ENCODE data around the gene PRKAA2. TPM values are rescaled to one million over a fixed set of nuclear protein-coding genes. Genes with fewer than 3 reads are reported as not detected.
"Not testable (repeated sequence)": the region's sequence is repeated elsewhere in the genome, so short reads cannot be mapped to it uniquely, and the experiment has no call there.

Gene PRKAA2
- total RNA-seq = 4.8 and 4.9 TPM in 2 replicates
- long read RNA-seq, full-length matches to known transcripts = 4 of 10 reads
- long read RNA-seq, partial matches to known transcripts = 2 of 10 reads
- long read RNA-seq, other reads (novel, unspliced or antisense) = 4 of 10 reads

DNA sequence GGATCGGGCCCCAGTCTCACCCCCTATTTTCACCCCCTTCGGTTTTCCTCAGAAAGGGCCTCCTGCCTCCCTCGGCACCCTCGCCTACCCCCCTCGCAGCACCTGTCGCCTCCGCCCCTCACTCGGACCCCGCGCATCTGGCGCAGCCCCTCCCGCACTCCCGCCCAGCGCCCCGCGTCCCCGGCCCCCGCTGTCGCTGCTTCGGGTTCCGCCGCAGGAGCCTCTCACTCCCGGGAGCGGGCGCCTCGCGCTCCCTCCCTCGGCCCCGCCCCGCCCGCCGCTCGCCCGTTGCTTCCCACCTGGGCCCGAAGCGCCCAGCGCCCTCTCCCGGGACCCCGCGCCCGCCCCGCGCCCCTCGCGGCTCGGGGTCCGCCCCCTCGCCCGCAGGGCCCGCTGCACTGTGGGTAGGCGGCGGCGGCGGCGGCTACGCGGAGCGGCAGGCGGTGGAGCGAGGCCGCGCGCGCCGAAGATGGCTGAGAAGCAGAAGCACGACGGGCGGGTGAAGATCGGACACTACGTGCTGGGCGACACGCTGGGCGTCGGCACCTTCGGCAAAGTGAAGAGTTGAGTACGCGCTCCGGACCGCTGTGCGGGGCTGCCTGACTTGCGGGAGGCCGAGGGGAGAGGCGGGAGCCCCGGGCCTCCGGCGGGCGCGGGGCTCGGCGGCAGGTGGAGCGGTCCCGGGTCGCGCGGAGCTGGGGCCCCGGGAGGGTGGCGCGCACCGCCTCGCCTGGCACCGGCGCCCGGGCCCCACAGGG is at the start of gene PRKAA2:
Gene PRKAA2 (plus strand): TSS at position 396 of the 758 bp plus-strand sequence. CDS start 74 bp downstream, at position 470.
- peaks cover 3% of the 10 kb centered on the region for H3K9me3 Mint-ChIP-seq
- H3K27ac Mint-ChIP-seq (ENCODE audit: unreplicated experiment) = peak within 1 kb of the TSS; percentile 72
- peaks cover 27% of the 10 kb centered on the region for H3K27me3 Mint-ChIP-seq (ENCODE audit: low read depth)
- peak; percentile 58 for DNase-seq (ENCODE audit: low read depth, low spot score)
- H3K36me3 Mint-ChIP-seq (ENCODE audit: low read depth) = no peaks in the 10 kb centered on the region
- TF ChIP-seq, protein P1, sequence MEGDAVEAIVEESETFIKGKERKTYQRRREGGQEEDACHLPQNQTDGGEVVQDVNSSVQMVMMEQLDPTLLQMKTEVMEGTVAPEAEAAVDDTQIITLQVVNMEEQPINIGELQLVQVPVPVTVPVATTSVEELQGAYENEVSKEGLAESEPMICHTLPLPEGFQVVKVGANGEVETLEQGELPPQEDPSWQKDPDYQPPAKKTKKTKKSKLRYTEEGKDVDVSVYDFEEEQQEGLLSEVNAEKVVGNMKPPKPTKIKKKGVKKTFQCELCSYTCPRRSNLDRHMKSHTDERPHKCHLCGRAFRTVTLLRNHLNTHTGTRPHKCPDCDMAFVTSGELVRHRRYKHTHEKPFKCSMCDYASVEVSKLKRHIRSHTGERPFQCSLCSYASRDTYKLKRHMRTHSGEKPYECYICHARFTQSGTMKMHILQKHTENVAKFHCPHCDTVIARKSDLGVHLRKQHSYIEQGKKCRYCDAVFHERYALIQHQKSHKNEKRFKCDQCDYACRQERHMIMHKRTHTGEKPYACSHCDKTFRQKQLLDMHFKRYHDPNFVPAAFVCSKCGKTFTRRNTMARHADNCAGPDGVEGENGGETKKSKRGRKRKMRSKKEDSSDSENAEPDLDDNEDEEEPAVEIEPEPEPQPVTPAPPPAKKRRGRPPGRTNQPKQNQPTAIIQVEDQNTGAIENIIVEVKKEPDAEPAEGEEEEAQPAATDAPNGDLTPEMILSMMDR (conservative IDR thresholded peaks at IDR 0.05) = no peak
- peaks cover 22% of the 10 kb centered on the region for H3K4me1 Mint-ChIP-seq
- H3K4me3 Mint-ChIP-seq = peak within 1 kb of the TSS; percentile 93

DNA sequence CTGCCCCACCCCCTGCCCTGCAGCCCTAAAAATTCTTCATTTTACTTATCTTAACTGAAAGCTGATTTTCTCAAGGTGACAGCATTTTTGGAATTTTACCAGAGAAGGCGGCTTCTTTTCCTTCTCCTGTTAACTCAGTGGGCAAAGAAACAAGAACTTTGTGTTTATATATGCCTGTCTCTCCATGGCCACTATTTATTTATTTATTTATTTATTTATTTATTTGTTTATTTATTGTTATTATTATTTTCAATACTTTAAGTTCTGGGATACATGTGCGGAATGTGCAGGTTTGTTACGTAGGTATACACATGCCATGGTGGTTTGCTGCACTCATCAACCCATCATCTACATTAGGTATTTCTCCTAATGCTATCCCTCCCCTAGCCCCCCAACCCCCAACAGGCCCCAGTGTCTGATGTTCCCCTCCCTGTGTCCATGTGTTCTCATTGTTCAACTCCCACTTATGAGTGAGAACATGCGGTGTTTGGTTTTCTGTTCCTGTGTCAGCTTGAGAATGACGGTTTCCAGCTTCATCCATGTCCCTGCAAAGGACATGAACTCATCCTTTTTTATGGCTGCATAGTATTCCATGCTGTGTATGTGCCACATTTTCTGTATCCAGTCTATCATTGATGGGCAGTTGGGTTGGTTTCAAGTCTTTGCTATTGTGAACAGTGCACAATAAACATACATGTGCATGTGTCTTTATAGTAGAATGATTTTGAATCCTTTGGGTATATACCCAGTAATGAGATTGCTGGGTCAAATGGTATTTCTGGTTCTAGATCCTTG is 49.5 kb upstream of the PRKAA2 start:
- not testable (repeated sequence) for H3K27me3 Mint-ChIP-seq (ENCODE audit: low read depth); H3K9me3 Mint-ChIP-seq; H3K27ac Mint-ChIP-seq (ENCODE audit: unreplicated experiment); DNase-seq (ENCODE audit: low read depth, low spot score); H3K4me1 Mint-ChIP-seq; H3K4me3 Mint-ChIP-seq; H3K36me3 Mint-ChIP-seq (ENCODE audit: low read depth)

DNA sequence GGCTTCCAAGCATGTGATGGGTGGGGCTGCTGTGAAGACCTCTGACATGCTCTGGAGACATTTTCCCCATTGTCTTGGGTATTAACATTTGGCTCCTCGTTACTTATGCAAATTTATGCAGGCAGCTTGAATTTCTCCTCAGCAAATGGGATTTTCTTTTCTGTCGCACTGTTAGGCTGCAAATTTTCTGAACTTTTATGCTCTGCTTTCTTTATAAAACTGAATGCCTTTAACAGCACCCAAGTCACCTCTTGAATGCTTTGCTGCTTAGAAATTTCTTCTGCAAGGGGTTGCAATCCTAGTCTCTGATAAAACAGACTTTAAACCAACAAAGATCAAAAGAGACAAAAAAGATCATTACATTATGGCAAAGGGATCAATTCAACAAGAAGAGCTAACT is 35.0 kb upstream of the PRKAA2 start:
- H3K4me3 Mint-ChIP-seq; H3K27ac Mint-ChIP-seq (ENCODE audit: unreplicated experiment); H3K4me1 Mint-ChIP-seq; DNase-seq (ENCODE audit: low read depth, low spot score); H3K27me3 Mint-ChIP-seq (ENCODE audit: low read depth): not testable (repeated sequence)
- Mint-ChIP-seq H3K9me3 (peaks cover 18% of the 10 kb centered on the region), H3K36me3 (ENCODE audit: low read depth) (peaks cover 13% of the 10 kb centered on the region)

DNA sequence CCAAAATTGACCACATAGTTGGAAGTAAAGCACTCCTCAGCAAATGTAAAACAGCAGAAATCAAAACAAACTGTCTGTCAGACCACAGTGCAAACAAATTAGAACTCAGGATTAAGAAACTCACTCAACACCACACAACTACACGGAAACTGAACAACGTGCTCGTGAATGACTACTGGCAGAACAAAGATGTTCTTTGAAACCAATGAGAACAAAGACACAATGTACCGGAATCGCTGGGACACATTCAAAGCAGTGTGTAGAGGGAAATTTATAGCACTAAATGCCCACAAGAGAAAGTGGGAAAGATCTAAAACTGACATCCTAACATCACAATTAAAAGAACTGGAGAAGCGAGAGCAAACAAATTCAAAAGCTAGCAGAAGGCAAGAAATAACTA is 34.3 kb upstream of the PRKAA2 start:
- H3K9me3 Mint-ChIP-seq = peaks cover 18% of the 10 kb centered on the region
- peaks cover 13% of the 10 kb centered on the region for H3K36me3 Mint-ChIP-seq (ENCODE audit: low read depth)
- H3K4me1 Mint-ChIP-seq; H3K27me3 Mint-ChIP-seq (ENCODE audit: low read depth); H3K4me3 Mint-ChIP-seq; DNase-seq (ENCODE audit: low read depth, low spot score); H3K27ac Mint-ChIP-seq (ENCODE audit: unreplicated experiment): not testable (repeated sequence)

DNA sequence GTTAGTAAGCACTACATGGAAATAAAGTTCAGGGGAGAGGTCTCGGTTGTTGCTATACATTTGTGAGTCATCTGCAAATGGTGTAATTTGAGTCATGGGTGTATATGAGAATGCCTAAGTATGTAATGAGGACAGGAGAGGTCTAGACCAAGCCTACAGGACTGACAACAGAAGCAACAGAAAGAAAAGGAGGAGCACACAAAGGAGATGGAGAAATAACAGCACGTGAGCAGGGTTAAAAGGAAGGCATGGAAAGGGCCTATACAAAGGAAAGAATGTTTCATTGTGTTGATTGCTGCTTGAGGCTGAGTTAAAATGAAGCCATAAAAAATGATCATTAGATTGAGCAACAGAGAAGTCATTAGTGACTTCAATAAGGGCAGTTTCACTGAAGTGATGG is 28.0 kb upstream of the PRKAA2 start:
- TF ChIP-seq, protein P1 (conservative IDR thresholded peaks at IDR 0.05) = no peak
- DNase-seq (ENCODE audit: low read depth, low spot score) = no peak
- peaks cover 2% of the 10 kb centered on the region for H3K36me3 Mint-ChIP-seq (ENCODE audit: low read depth)
- H3K4me1 Mint-ChIP-seq = peaks cover 14% of the 10 kb centered on the region
- no peak overlapping the region for H3K27ac Mint-ChIP-seq (ENCODE audit: unreplicated experiment)
- peaks cover 6% of the 10 kb centered on the region for H3K9me3 Mint-ChIP-seq
- H3K4me3 Mint-ChIP-seq = no peak overlapping the region
- H3K27me3 Mint-ChIP-seq (ENCODE audit: low read depth) = no peaks in the 10 kb centered on the region

DNA sequence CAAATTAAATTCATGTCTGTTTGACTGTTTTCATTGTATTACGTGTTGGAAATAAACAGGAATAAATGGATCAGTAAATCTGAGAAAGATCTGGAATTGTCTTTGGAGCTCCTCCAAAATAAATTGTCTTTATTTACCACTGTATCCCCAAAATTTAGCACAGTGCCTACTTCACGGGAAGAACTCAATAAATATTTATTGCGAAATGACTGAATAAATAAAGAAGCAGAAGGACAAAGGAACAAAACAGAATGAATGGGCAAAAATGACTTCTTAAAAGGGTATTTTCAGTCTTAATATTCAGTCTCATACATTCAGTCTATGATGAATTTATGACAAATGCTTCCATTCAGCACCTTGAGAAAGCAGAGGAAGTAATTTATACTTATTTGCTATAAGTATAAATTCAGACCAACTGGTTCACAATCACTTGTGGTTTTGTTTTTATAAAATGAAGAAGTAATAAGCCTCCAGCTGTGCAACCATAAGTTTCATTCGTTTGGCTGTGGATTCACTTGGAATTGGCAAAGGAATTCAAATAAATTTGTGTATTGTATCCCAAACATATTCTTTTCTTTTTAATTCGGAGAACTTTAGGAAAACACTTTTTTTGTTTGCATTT is 19.2 kb upstream of the PRKAA2 start:
- Mint-ChIP-seq H3K27me3 (ENCODE audit: low read depth) (no peaks in the 10 kb centered on the region), H3K27ac (ENCODE audit: unreplicated experiment) (no peak overlapping the region), H3K36me3 (ENCODE audit: low read depth) (no peaks in the 10 kb centered on the region), H3K4me1 (no peaks in the 10 kb centered on the region), H3K4me3 (no peak overlapping the region), H3K9me3 (peaks cover 3% of the 10 kb centered on the region)
- TF ChIP-seq, protein P1 (conservative IDR thresholded peaks at IDR 0.05) = no peak
- DNase-seq (ENCODE audit: low read depth, low spot score) = no peak

Data from neural crest cell (in vitro differentiated cells).